ENCODE results near the gene CEP126.
"Not testable (repeated sequence)": the region's sequence is repeated elsewhere in the genome, so short reads cannot be mapped to it uniquely, and the experiment has no call there.

Gene CEP126

DNA sequence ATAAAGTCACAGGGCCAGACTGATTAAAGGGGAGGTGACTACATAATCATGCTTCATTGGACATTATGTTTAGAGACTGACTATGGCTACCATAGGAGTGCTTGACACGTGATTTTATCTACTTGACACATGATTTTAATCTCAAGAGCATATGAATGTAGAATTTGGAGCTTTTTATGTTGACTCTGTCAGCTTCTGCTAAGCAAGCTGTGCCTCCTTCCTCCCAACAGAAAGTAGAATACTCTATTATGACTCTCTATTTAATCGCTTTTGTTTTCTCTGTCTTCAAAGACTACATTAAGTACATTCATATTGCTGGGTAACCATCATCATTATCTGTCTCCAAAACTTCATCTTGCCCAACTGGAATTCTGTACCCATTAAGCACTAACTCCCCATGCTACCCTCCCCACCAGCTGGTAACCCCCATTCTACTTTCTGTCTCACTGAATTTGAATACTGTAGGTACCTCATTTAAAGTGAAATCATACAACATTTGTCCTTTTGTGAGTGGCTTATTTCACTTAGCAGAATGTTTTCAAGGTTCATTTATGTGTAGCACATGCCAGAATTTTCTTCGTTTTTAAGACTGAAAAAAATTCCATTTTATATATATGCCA lies 26.2 kb downstream of the CEP126 start:
- no peak for DNase-seq (ENCODE audit: low read depth)

DNA sequence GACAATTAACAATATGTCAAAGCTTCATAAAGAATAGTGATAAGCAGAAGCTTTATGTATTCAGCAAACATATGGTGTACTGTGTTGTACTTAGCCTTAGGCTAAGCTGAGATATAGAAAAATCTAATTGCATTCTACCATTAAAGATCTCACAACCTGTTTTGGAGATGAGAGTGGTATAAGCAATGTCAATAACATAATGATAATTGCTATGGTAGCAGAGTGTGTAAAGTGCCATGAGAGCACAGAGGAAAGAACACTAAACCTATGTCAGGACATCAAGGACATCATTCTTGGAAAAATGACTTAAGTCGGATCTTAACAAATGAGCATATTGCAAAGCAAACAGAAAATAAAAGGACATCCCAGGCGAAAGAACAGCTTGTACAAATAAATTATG lies 30.1 kb downstream of the CEP126 start:
- no peak for DNase-seq (ENCODE audit: low read depth)

DNA sequence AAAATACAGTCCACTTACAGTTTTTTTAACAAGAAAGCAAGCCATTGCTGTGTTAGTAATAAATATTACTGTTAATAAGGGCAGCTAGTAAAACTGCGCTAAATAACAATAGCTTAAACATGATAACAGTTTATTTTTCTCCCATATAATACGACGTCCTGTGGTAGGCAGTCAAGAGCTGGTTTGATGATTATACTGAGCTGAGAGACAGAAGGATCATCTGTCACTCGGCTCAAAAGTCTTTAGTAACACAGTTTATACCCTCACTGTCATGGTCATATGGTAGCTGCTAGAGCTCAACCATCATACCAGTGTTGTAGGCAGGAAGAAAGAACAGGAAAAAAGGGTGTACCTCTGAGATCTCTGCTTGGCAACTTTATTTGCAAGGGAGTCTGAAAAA lies 30.6 kb downstream of the CEP126 start:
- no peak for DNase-seq (ENCODE audit: low read depth)

DNA sequence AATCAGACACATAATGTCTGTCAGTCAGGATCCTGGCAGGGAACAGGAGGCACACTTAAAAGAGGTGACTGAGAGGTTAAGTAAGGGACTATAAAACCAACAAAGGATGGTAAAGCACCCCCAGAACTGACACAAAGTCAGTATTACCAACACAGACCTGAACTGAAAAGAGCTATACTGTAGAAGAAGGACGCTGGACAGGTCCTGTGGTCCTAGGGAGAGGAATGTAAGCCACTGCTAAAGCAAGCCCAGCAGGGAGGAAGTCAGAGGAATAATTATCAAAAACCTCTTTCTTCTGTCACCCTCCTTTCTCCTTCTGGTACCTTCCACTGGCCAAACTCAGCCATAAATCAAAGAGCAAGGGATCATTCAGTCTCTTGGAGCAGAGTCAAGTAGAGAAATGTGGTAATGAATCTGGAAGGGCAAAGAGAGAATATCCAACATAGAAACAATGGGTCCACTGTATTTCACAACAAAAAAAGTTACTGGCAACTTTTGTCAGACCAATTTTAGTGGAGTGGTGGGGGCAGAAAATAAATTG lies 34.9 kb downstream of the CEP126 start:
- no peak for DNase-seq (ENCODE audit: low read depth)

DNA sequence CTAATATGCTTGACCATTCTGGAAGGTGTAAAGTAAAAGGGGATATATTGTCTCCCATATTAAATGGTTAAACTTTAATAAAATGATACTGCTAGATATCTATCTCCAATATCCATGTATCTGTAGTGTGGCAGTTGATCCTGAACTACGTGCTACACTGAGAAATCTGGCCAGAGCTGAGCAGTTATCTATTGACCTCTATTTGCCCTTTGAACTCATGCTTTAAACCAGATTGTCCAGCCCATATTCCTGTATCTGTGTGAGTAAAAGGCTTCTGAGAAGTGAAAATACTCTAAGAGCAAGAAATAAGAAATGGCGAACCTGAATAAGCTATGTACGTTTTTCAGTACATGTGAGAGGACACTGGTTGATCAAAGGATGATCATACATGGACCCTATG lies 40.5 kb downstream of the CEP126 start:
- DNase-seq (ENCODE audit: low read depth): no peak

DNA sequence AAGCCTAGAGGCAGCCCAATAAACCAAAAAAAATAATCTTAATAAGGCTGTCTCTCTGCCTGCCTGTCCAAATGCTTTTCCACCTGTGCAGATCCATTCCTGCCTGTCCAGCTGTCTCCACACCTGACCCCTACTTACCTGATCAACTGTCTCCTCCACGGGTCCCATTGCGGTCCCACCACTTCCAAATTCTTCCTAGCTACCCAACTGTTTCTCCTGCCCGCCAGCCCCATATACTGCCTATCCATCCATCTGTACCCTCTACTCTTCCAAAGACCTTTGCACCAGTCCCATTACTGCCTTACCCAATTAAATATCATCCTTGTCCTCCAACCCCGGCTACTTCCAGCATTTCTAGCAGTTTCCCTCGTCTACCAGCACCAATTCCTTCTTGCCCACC lies 40.9 kb downstream of the CEP126 start:
- no peak for DNase-seq (ENCODE audit: low read depth)

DNA sequence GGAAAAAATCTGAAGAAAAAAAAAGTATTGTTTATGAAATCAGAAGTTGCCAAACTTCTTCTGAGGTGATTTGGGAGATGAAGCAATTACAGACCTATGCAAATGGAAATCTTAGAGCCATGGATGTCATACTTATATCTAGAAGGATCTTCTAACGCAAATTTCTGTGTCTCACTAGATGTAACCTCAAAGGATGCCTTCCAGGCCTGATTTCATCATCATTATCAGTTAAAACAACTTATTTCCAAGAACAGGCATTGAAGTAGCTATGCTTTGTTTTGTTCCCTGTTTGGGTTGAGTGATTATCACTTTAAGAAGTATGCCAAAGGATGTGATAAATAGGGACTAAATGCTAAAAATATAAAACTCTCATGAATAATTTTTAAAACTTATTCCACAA lies 45.4 kb downstream of the CEP126 start:
- no peak for DNase-seq (ENCODE audit: low read depth)

DNA sequence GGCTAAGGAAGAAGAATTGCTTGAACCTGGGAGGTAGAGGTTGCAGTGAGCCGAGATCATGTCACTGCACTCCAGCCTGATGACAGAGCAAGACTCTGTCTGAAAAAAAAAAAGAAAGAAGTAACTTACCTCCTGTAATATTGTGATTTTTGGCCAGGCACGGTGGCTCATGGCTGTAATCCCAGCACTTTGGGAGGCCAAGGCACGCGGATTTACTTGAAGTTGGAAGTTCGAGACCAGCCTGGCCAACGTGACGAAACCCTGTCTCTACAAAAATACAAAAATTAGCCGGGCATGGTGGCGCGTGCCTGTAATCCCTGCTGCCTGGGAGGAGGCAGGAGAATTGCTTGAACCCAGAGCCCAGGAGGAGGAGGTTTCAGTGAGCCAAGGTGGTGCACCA lies 49.4 kb downstream of the CEP126 start:
- DNase-seq (ENCODE audit: low read depth): not testable (repeated sequence)

DNA sequence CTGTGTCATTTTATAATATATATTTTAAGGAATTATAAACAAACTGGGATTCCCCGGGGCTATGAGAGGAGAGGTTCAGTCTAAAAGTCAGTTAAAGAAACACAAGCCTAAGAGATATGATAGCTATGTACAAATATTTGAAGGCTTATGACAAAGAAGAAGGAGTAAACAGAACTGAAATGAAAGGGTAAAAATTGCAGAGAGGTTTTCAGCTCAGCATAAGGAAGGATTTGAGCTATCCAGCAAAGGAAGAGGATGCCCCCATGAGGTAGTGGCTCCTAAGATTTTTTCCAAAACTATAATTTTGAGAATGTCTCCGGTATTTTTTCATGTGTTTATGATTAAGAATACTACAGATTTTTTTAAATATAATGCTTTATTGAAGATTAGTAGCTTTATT lies 59.4 kb downstream of the CEP126 start:
- peak; percentile 14 for DNase-seq (ENCODE audit: low read depth)

DNA sequence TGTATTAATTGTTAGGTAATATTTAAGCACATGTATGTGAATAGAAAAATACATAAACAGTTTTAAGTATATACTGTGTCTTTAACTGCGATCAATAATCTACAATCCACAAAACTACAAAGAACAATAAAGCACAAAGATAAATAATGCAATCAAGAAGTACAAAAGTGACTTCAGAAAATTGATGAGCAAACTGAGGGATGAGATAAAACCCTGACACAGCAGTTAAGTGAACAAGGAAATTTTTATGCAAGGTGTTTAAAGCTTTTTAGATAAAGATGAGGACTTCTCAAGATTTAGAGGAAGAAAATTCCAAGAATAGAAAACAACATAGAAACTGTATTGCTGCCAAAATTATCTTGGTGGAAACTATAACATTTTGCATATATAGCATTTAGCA lies 60.0 kb downstream of the CEP126 start:
- no peak for DNase-seq (ENCODE audit: low read depth)

DNA sequence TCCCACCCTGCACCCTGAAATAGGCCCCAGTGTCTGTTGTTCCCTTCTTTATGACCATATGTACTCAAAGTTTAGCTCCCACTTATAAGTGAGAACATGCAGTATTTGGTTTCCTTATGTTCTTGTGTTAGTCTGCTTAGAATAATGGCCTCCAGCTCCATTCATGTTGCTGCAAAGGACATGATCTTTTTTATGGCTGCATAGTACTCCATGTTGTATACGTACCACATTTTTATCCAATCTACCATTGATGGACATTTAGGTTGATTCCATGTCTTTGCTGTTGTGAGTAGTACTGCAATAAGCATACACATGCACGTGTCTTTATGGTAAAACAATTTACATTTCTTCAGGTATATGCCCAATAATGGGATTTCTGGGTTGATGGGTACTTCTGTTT lies 60.9 kb downstream of the CEP126 start:
- no peak for DNase-seq (ENCODE audit: low read depth)

DNA sequence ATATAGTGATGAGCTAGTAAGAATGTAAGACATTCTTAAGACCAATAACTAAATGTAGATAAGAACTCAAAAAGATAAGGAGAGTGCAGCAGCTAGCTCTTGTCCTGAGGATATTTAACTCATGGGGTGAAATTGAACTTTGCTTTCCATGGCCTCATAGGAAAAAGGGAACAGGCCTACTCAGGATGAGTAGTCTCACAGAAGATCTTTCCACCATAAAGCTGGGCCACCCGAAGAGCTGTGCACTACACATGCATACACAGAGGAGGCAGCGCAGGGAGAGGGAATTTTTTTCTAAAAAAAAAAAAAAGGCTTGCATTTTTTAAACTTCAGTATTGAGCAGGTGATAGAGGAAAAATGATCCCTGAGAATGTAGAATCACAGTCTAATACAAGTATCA lies 72.6 kb downstream of the CEP126 start:
- DNase-seq (ENCODE audit: low read depth): no peak

DNA sequence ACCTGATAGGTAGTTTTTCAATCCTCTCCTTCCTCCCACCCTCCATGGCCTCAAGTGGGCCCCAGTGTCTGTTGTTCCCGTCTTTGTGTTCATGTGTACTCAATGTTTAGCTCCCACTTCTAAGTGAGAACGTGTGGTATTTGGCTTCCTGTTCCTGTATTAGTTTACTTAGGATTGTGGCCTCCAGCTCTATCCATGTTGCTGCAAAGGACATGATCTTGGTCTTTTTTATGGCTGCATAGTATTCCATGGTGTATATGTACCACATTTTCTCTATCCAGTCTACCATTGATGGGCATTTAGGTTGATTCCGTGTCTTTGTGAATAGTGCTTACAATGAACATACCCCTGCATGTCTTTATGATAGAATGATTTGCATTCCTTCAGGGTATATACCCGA lies 78.4 kb downstream of the CEP126 start:
- DNase-seq (ENCODE audit: low read depth): no peak

DNA sequence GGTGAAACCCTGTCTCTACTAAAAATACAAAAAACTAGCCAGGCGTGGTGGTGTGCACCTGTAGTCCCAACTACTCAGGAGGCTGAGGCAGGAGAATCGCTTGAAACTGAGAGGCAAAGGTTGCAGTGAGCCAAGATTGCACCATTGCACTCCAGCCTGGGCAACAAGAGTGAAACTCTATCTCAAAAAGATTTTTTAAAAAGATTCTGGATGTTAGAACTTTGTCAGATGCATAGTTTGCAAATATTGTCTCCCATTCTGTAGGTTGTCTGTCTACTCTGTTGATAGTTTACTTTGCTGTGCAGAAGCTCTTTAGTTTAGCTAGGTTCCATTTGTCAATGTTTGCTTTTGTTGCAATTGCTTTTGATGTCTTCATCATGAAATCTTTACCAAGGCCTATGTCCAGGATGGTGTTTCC lies 79.3 kb downstream of the CEP126 start:
- not testable (repeated sequence) for DNase-seq (ENCODE audit: low read depth)

DNA sequence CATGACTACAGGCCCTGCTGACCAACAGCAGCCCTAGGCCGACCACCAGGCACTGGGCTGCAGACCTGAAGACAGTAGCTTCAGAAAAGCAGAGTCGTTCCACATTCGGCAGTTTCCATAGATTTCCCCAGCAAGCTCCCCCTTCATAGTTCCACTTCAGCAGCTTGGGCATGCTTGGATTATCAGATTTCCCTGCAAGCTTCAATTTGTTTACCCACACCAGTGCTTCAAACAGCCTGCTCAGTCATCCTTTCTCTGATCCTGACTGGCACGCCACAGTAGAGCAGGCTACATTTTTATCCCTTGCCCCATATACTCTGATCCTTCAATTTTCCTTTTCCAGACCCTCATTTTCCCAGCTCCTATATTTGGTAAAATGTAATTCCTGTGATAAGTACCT lies 81.3 kb downstream of the CEP126 start:
- DNase-seq (ENCODE audit: low read depth): no peak

DNA sequence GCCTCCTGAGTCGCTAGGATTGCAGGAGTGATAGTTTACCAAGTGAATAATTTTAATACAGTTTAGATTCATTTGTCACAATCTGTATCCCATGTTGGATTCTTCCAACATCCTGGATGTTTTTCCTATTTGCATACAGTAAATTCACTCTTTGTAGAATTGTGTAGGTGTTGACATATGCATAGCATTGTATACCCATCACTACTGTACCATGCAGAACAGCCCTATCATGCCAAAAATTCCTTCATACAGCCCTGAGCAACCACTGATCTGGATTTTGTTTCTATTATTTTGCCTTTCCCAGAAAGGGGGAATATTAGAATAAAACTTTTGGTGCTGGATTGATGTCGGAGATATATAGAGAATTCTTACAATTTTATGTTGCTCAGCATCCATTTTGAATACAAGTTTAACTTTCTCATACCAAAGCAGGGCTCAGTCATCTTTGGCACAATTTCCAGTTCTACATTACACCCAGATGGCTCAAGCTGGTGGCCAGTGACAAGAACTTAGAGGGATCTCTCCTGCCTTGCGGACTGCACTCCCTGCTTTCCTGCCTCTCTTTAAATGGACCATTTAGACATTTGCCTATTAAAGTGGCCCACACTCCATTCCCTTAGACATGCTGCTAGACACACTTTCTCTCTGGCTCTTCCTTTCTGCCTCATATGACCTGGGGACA lies 87.0 kb downstream of the CEP126 start:
- no peak for DNase-seq (ENCODE audit: low read depth)

DNA sequence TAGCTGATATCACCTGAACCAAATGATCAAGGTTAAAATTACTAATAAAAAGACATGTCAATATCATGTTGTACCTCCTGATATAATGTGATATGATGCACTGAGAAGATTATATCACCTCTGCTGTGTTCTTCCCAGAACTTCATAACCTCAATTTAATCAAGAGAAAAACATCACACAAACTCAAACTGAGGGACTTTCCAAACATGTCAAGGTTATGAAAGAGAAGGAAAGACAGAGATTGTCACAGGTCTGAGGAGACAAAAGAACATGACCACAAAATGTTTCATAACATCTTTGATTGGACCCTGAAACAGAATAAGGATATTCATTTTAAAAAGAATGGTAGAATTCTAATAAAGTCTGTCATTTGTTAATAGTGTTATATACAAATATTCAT lies 89.4 kb downstream of the CEP126 start:
- DNase-seq (ENCODE audit: low read depth): no peak

DNA sequence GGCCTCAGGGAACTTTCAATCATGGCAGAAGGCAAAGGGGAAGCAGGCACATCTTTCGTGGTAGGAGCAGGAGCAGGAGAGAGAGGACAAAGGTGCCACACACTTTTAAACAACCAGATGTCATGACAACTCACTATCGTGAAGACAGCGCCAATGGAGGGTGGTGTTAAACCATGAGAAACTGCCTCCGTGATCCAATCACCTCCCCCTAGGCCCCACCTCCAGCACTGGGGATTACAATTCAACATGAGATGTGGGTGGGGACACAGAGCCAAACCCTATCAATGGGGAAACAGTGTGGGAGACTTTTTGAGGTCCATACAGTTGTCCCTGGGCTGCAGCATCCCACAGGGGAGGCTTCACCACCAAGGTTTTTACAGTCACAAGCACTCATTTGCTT lies 90.5 kb downstream of the CEP126 start:
- DNase-seq (ENCODE audit: low read depth): no peak

DNA sequence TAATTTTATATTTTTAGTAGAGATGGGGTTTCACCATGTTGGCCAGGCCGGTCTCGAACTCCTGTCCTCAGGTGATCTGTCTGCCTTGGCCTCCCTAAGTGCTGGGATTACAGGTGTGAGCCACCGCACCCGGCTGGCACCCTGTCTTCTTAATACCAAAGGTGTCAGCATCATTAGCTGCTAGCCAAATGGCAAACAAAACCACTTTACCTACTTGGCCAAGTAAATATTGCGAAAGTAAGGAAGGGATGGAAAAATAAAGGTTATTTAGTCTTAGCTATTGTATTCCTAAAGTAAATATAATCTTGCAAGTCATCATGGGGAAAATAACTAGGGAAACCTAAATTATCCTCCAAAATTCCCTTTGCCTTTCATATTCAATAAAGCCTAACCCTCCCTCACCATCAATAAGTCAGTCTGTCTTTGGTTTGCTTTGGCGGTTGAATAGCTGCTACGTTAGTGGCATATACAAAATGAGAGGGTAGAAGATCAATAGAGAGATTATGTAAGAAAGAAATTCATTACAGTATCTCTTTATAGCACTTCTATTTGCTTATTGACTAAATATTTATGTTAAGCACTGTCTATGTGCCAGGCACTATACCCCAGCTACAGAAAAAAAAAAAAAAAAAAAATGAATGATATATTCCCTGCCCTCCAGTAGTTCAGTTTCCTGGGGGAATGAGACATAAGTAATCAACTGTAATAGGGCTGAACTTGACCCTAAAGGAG lies 92.2 kb downstream of the CEP126 start:
- no peak for DNase-seq (ENCODE audit: low read depth)

DNA sequence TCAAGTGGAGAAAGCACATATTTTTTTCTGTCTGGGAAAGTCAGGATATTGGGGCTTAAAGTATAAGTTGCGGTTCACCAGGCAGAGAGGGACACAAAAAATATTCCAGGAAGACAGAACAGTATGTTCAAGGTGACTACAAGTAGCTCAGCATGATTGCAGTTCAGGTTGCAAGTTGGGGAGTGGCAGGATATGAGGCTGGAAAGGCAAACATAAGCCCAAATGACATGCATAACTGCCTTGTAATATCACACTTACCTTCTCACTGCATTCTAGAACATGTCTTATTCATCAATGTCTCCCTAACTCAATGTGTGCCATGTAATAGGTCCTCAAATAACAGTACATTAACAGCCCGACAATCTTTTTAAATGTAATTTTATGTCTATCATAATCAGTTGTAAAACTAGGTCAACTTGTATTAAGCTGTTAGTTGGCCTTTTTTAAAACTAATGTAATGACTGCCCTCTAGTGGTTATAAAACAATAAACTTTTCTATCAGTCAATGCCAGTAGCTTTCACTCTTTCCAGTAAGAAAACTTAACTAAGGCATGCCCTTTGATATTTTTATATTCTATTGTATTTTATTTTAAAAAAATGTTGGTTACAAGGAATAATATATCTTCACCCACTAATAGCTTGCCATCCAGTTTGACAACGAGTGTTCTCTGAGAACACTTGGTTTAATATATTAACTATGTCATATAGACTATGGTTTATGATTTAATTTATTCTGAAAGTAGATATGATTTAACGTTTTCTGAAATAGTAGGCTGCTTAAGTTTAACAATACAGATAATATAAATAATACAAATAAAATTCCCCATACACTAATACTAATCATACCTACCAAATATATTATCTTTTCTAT lies 93.0 kb downstream of the CEP126 start:
- DNase-seq (ENCODE audit: low read depth): peak; percentile 36

DNA sequence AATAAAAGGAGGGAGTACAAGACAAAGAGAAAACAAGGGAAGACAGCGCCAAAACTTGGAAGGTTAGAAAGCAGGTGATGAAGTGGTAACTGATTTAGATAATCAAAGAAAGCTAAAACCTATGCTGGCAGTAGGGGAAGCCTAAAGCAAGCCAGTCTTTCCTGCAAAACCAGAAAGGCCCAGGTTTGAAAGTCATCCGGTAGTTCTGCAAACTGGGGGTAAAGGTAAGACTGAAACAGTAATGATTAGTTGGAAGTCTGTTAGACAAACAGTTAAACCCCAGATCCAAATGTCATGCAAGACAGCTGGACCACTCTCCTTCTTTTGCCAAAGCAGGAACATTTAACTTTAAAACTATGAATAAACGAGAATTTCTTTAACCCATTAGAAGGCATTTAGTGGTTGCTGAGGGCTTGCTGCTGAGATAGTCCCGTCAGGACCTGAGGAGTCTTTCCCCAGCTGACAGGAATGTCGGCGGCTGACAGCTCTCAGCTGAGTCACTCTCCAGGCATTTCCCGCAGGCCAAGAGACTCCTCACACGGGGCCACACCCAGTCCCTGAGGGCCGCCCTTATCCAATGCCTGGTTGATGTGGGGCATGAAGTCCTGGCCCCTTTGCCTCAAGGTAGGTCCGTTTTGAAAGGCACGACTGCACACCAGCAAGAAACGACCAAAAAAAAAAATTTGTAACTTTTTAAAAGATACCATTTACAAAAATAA lies 96.1 kb downstream of the CEP126 start:
- DNase-seq (ENCODE audit: low read depth): peak; percentile 54

DNA sequence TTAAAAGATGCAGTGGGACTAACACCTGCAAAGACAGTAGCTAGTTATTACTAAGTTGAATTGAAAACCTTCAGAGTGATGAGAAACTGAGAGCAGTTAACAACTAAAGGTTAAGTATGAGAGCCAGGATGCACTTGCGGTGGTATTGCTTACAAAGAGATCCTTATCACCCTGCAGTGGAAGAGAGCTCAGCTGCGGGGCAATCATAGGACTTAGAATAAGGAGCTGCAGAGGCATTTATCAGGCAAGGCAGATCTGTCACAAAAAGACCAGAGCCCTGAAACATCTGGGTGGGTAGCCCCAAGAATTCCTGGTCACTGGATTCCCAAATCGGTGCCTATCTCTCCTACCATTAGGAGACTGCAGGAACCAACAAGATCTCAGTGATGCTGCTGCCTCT lies 98.1 kb downstream of the CEP126 start:
- DNase-seq (ENCODE audit: low read depth): no peak

Data from stromal cell of bone marrow (primary cell).